B cell (primary cell): Measurements from ENCODE around the gene IGF2BP1. TPM values are rescaled to one million over a fixed set of nuclear protein-coding genes. Genes with fewer than 3 reads are reported as not detected.

Experiments used
- ATAC-seq: fragments of 200-7000 bp; cut with Tn5 transposase; one replicate; pipeline ENCODE4 v1.10.0; 2021; ENCODE audit warnings: low read depth, mild to moderate bottlenecking, moderate number of reproducible peaks, moderate library complexity
- CTCF ChIA-PET: fragments of 350-600 bp; sonication (Branson Sonifier 250); formaldehyde crosslinking; loops from one replicate; lab custom pipeline; 2021; ENCODE audit warnings: antibody characterized with exemption, inconsistent platforms; lab: Charles Lee
- POLR2A ChIA-PET: fragments of 350-600 bp; sonication (Branson Sonifier 250); formaldehyde crosslinking; loops from one replicate; lab custom pipeline; 2021; ENCODE audit warnings: antibody characterized with exemption; lab: Charles Lee
- DNase-seq: peaks from one replicate; pipeline ENCODE4 v3.0.0; 2013
- H2AFZ ChIP-seq: 2 replicates; pipeline ENCODE4 v1.6.1; 2012; ENCODE audit warnings: mild to moderate bottlenecking, low read depth, low read length; ENCODE audit not compliant: insufficient read depth, poor library complexity, severe bottlenecking
- H3K27ac ChIP-seq, 2 donors: 1 replicate in 1 of 2; 2 replicates in 1 of 2; pipeline ENCODE4 v1.5.1; 2012 to 2013; ENCODE audit warnings: low read length in 2 of 2, mild to moderate bottlenecking in 2 of 2, moderate library complexity in 1 of 2
- H3K27me3 ChIP-seq, 4 experiments: fragments of 200-600 bp in 1 of 4; sonication (generic) in 1 of 4; replicated peaks in 1 of 4; 1 replicate in 2 of 4; 2 replicates in 2 of 4; pipeline versions ENCODE4 v1.6.1 to v1.7.0; 2013 to 2016; ENCODE audit warnings: low read length in 3 of 4, mild to moderate bottlenecking in 2 of 4, mixed read lengths in 1 of 4, moderate library complexity in 1 of 4; ENCODE audit not compliant: insufficient read depth in 4 of 4, control insufficient read depth in 3 of 4; ENCODE audit errors: control extremely low read depth in 1 of 4
- H3K36me3 ChIP-seq, 2 experiments: replicated peaks in 1 of 2; 1 replicate in 1 of 2; 2 replicates in 1 of 2; pipeline versions ENCODE4 v1.6.1 to v1.7.1; 2013; ENCODE audit warnings: low read length in 1 of 2; ENCODE audit not compliant: insufficient read depth in 2 of 2, control insufficient read depth in 1 of 2; ENCODE audit errors: control extremely low read depth in 1 of 2, extremely low read depth in 1 of 2
- H3K4me1 ChIP-seq, 2 donors: fragments of 200-600 bp in 1 of 2; sonication (generic) in 1 of 2; 1 replicate in 1 of 2; 2 replicates in 1 of 2; pipeline versions ENCODE4 v1.5.1 to v1.6.1; 2013 to 2017; ENCODE audit warnings: low read length in 2 of 2; ENCODE audit not compliant: control insufficient read depth in 2 of 2, insufficient read depth in 2 of 2
- H3K4me2 ChIP-seq: replicated peaks from 2 replicates; pipeline ENCODE3; 2012; ENCODE audit warnings: mild to moderate bottlenecking, low read depth, low read length; ENCODE audit not compliant: poor library complexity, severe bottlenecking
- H3K4me3 ChIP-seq, 5 experiments: fragments of 200-600 bp in 1 of 5; sonication (generic) in 1 of 5; 1 replicate in 3 of 5; 2 replicates in 2 of 5; pipeline versions ENCODE4 v1.5.1 to v1.7.0; 2011 to 2016; ENCODE audit warnings: low read length in 4 of 5, mild to moderate bottlenecking in 4 of 5, low read depth in 2 of 5, control low read depth in 1 of 5, moderate library complexity in 1 of 5; ENCODE audit not compliant: insufficient read depth in 1 of 5; ENCODE audit errors: control extremely low read depth in 1 of 5, extremely low read depth in 1 of 5
- H3K79me2 ChIP-seq: fragments of 200-600 bp; sonication (generic); one replicate; pipeline ENCODE4 v1.6.0; 2016; ENCODE audit warnings: low read length; ENCODE audit not compliant: control insufficient read depth, insufficient read depth
- H3K9ac ChIP-seq: fragments of 200-600 bp; sonication (generic); 2 replicates; pipeline ENCODE4 v1.6.1; 2017; ENCODE audit warnings: mild to moderate bottlenecking, low read length, moderate library complexity
- H3K9me3 ChIP-seq, 3 donors: one replicate each; pipeline versions ENCODE4 v1.6.1 to v1.7.1; 2013; ENCODE audit warnings: low read length in 2 of 3; ENCODE audit not compliant: control insufficient read depth in 2 of 3, insufficient read depth in 1 of 3; ENCODE audit errors: control extremely low read depth in 1 of 3
- H4K20me1 ChIP-seq: 2 replicates; pipeline ENCODE4 v1.6.0; 2012; ENCODE audit warnings: mild to moderate bottlenecking, low read length; ENCODE audit not compliant: insufficient read depth, control insufficient read depth, poor library complexity, severe bottlenecking
- H3K27ac Mint-ChIP-seq: one replicate; pipeline ENCODE4 v1.8.0; 2021; ENCODE audit warnings: mixed read lengths
- H3K27me3 Mint-ChIP-seq: one replicate; pipeline ENCODE4 v1.8.0; 2021; ENCODE audit warnings: mixed read lengths
- H3K4me1 Mint-ChIP-seq: one replicate; pipeline ENCODE4 v1.8.0; 2021; ENCODE audit warnings: mixed read lengths
- H3K4me3 Mint-ChIP-seq: one replicate; pipeline ENCODE4 v1.8.0; 2021; ENCODE audit warnings: mixed read lengths
- H3K9me3 Mint-ChIP-seq: one replicate; pipeline ENCODE4 v1.8.0; 2022; ENCODE audit warnings: mixed read lengths; ENCODE audit not compliant: insufficient read depth
- EZH2 ChIP-seq: IDR thresholded peaks from 2 replicates; pipeline ENCODE4 v1.6.1; 2012; ENCODE audit warnings: borderline replicate concordance, low read depth, mild to moderate bottlenecking, moderate library complexity, low read length; ENCODE audit not compliant: insufficient read depth, poor library complexity, severe bottlenecking
- WGBS: methylation state at CpG from one replicate; pipeline ENCODE4 v1.1.5; 2013; ENCODE audit warnings: missing lambda C conversion rate; ENCODE audit not compliant: insufficient coverage; 5-methylcytosine and 5-hydroxymethylcytosine counted together
- intact Hi-C: fragments of 100-400 bp; cut with micrococcal nuclease; formaldehyde crosslinking; loops from one replicate; pipeline ENCODE4 v1.10.0; 2022
- polyA plus RNA-seq: library from polyadenylated mRNA; depleted of rRNA; stranded (reverse); fragments of >200 nt; gene quantifications from 2 replicates; pipeline ENCODE4 v1.2.3, GENCODE V29; 2012
- total RNA-seq, 2 donors: library from RNA; stranded (reverse); fragments of 120-200 nt in 1 of 2; gene quantifications; 1 replicate in 1 of 2; 2 replicates in 1 of 2; pipeline versions ENCODE4 v1.2.3 to v1.2.4, GENCODE V29; 2013 to 2022
- TF ChIP-seq, protein P1 (sequence below): fragments of 200-600 bp; IDR thresholded peaks from one replicate; pipeline ENCODE4 v1.8.0; 2022; ENCODE audit warnings: antibody characterized with exemption, mild to moderate bottlenecking

The IGF2BP1 gene
- total and polyA plus RNA-seq, 2 donors (not counting 1 experiment from before 2014, with no cell fraction given) = not detected

DNA sequence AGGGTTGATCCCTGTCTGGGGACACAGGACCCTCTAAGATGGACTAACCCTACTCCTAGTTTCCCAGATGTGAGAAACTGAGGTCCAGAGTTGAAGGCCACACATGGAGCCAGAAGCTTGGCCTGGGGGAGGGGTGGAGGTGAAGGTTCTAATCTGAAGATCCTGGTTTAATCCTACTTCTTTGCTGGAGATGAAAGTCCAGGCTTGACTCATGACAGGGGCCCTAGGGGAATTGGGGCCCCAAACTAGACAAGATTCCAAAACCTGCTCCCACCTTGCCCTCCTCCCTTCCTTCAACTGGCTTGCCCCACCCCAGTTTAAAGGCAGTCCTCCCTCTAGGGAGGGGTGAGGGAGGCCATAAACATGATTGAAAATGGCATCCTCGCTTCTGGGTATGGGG lies 21.6 kb downstream of the IGF2BP1 start:
- ATAC-seq (no peak), DNase-seq (no peak)
- Histone ChIP-seq H3K4me1 (peaks cover 0 to 5% of the 10 kb centered on the region in 2 donors), H3K4me2 (no peak overlapping the region), H3K27ac (no peak overlapping the region), H3K27me3 (peaks cover 0 to 29% (median 6%) of the 10 kb centered on the region in 4 experiments), H3K36me3 (no peaks in the 10 kb centered on the region), H4K20me1 (no peaks in the 10 kb centered on the region), H2AFZ (no peak overlapping the region), H3K4me3 (no peak overlapping the region), H3K79me2 (no peaks in the 10 kb centered on the region), H3K9ac (no peak overlapping the region), H3K9me3 (peaks cover 0 to 2% (median 0%) of the 10 kb centered on the region in 3 donors)
- H3K4me1 Mint-ChIP-seq = peaks cover 3% of the 10 kb centered on the region
- H3K27ac Mint-ChIP-seq = no peak overlapping the region
- no peaks in the 10 kb centered on the region for H3K9me3 Mint-ChIP-seq
- no peak for TF ChIP-seq EZH2
- TF ChIP-seq, protein P1, sequence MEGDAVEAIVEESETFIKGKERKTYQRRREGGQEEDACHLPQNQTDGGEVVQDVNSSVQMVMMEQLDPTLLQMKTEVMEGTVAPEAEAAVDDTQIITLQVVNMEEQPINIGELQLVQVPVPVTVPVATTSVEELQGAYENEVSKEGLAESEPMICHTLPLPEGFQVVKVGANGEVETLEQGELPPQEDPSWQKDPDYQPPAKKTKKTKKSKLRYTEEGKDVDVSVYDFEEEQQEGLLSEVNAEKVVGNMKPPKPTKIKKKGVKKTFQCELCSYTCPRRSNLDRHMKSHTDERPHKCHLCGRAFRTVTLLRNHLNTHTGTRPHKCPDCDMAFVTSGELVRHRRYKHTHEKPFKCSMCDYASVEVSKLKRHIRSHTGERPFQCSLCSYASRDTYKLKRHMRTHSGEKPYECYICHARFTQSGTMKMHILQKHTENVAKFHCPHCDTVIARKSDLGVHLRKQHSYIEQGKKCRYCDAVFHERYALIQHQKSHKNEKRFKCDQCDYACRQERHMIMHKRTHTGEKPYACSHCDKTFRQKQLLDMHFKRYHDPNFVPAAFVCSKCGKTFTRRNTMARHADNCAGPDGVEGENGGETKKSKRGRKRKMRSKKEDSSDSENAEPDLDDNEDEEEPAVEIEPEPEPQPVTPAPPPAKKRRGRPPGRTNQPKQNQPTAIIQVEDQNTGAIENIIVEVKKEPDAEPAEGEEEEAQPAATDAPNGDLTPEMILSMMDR = no peak
- ChIA-PET POLR2A (no interaction called here), CTCF (interaction anchor here (1.2 to 1.5 kb wide), 2 partner anchors 14 to 340 kb away, joined by 4 to 6 read pairs; no protein-coding TSS in a partner anchor)
- no peak overlapping the region for H3K4me3 Mint-ChIP-seq
- WGBS = 83% methylated on average over 1 of the region's 1 CpG
- intact Hi-C loops = no loop called here
- peaks cover 33% of the 10 kb centered on the region for H3K27me3 Mint-ChIP-seq

DNA sequence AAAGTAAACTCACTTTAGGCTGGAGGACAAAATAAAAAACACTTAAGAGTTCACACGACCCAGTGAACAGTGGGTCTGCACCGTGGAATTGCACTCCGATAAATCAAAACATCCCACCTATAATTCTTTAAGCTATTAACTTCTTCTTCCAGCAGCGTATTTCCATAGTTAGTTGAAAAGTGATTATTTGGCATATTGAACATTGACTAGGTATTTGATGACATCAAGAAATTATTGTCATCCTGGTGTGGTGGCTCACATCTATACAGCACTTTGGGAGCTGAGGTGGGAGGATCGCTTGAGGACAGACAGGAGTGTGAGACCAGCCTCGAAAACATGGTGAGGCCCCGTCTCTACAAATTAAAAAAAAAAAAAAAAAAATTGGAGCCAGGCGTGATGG lies 23.4 kb downstream of the IGF2BP1 start:
- ChIA-PET POLR2A (no interaction called here), CTCF (interaction anchor here (1.5 kb wide), 1 partner anchor 11 kb away, joined by 10 read pairs; no protein-coding TSS in a partner anchor)
- Histone ChIP-seq H3K4me3 (no peak overlapping the region), H3K79me2 (no peaks in the 10 kb centered on the region), H3K4me2 (no peak overlapping the region), H2AFZ (no peak overlapping the region), H3K9ac (no peak overlapping the region), H3K27ac (no peak overlapping the region), H3K4me1 (no peaks in the 10 kb centered on the region), H3K9me3 (no peaks in the 10 kb centered on the region), H4K20me1 (no peaks in the 10 kb centered on the region), H3K36me3 (no peaks in the 10 kb centered on the region), H3K27me3 (peaks cover 0 to 17% (median 6%) of the 10 kb centered on the region in 4 experiments)
- intact Hi-C loops = no loop called here
- TF ChIP-seq EZH2 = no peak
- TF ChIP-seq, protein P1 = no peak
- no peak overlapping the region for H3K4me3 Mint-ChIP-seq
- no peak overlapping the region for H3K27ac Mint-ChIP-seq
- DNase-seq = no peak
- no peaks in the 10 kb centered on the region for H3K9me3 Mint-ChIP-seq
- 92% methylated on average over 4 of the region's 8 CpGs for WGBS
- peaks cover 20% of the 10 kb centered on the region for H3K27me3 Mint-ChIP-seq
- no peaks in the 10 kb centered on the region for H3K4me1 Mint-ChIP-seq
- no peak for ATAC-seq
